Measurements from ENCODE around the gene MED16. TPM values are rescaled to one million over a fixed set of nuclear protein-coding genes. Genes with fewer than 3 reads are reported as not detected.
"Not testable (repeated sequence)": the region's sequence is repeated elsewhere in the genome, so short reads cannot be mapped to it uniquely, and the experiment has no call there.

The MED16 gene
- total RNA-seq, 1 donor from 2014 or later, result 53.5 TPM

DNA sequence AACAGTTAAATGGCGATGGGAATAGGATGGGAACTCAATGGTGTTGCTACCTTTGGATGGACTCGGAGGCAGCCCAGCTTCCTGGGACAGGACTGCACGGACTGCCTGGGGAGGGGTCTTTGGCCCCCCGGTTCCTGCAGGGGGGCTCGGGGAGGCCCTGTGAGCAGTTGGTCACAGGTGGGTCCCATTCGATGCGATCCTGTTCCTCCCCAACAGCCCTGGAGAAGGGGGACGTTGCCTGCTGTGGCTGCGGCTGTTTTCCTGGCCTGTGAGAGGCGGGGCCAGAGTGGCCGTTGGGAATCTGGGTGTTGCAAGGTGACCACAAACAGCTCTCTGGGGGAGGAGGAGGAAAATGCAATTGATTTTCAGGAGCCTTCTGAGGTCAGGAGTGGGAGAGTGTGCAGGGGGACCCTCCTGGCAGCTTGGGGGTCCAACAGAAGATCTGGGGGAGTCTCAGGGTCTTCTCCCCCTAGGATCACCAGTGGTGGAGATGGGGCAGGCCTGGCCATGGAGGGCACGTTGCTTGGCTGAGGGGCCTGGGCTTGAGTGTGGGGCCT, 69.3 kb downstream of the MED16 start:
- DNase-seq (ENCODE audit: low read depth), result no peak
- no peak overlapping the region for H3K4me3 ChIP-seq (ENCODE audit: low read depth, low read length)
- TF ChIP-seq, protein P1, sequence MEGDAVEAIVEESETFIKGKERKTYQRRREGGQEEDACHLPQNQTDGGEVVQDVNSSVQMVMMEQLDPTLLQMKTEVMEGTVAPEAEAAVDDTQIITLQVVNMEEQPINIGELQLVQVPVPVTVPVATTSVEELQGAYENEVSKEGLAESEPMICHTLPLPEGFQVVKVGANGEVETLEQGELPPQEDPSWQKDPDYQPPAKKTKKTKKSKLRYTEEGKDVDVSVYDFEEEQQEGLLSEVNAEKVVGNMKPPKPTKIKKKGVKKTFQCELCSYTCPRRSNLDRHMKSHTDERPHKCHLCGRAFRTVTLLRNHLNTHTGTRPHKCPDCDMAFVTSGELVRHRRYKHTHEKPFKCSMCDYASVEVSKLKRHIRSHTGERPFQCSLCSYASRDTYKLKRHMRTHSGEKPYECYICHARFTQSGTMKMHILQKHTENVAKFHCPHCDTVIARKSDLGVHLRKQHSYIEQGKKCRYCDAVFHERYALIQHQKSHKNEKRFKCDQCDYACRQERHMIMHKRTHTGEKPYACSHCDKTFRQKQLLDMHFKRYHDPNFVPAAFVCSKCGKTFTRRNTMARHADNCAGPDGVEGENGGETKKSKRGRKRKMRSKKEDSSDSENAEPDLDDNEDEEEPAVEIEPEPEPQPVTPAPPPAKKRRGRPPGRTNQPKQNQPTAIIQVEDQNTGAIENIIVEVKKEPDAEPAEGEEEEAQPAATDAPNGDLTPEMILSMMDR (conservative IDR thresholded peaks at IDR 0.05; ENCODE audit: low read depth, low read length), result no peak

DNA sequence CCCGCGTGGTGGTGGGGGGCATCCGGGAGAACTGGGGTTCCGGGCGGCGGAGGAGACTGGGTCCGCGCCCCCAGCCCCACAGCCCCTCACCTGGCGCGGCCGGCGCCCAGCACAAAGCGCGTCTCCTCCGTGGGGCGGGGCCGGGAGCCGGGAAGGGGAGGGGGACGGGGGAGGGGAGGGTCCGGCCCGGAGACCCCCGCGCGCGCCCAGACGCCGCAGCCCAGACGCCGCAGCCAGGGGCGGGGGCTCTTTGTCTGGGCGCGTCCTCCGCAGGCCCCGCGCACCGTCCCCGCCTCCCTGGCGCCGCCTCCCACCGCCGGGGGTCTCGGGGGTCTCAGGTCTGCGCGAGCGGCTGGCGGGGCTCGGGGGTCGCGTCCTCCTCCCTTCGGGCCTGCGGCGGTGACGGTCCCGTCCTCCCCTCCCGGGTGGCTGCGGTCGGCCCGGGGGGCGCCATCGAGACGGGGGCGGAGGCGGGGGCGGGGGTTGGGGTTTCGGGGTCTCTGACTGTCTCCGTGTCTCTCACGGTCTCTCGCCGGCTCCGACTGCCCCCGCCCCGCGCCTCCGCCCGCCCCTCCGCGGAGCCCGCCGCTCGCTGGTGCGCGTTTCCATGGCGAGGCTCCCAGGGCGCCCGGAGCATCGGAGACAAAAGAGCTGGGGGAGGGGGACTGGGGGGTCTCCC, 71.0 kb downstream of the MED16 start, which contains the start of gene PLPPR3:
PLPPR3 (minus strand) TSS at position 131 of the 679 bp plus-strand sequence. CDS start 396 bp downstream, outside the sequence.
- no peak within 1 kb of the TSS for H3K4me3 ChIP-seq (ENCODE audit: low read depth, low read length)
- TF ChIP-seq, protein P1 (conservative IDR thresholded peaks at IDR 0.05; ENCODE audit: low read depth, low read length), result no peak
- DNase-seq (ENCODE audit: low read depth), result no peak

DNA sequence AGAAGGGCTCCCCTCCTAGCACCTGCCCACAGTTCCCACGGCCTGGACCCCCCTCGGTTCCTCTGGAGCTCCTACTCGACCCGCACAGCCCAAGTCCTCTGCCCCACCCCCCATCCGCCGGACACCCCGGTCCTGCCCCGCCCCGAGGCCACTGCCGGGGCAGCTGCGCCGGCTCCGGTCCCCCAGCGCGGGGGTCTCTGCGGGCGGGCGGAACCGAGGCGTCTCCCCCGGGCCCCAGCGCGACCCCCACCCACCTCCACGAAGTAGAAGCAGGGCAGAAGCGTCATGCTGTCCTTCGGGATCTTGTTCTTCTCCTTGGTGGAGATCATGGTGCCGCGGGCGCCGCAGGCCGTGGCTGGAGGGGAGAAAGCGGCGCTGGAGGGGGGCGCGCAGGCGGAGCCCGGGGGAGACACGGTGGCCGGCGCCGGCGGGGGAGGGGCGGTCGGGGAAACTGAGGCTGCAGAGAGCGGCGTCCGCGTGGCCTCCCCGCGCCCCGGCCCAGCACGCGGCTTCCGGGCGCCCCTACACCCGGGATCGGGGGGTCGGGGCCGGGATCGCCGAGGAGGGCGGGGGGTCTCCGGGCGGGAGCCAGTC, 71.7 kb downstream of the MED16 start:
- DNase-seq (ENCODE audit: low read depth), result no peak
- H3K4me3 ChIP-seq (ENCODE audit: low read depth, low read length), result no peak overlapping the region

DNA sequence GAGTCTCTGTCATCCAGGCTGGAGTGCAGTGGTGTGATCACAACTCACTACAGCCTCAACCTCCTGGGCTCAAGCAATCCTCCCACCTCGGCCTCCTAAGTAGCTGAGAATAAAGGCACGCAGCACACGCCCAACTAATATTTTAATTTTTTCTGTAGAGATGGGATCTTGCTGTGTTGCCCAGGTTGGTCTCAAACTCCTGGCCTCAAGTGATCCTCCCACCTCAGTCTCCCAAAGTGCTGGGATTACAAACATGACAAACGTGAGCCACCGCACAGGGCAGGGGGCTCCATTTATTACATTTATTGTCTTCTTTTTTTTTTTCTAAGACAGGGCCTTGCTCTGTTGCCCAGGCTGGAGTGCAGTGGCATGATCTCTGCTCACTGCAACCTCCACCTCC, 72.8 kb downstream of the MED16 start:
- H3K4me3 ChIP-seq (ENCODE audit: low read depth, low read length); DNase-seq (ENCODE audit: low read depth): not testable (repeated sequence)

More for the DNA sequence above, 71.7 kb downstream of the MED16 start:
- TF ChIP-seq, protein P1 (conservative IDR thresholded peaks at IDR 0.05; ENCODE audit: low read depth, low read length), result no peak

Other genes with a start within 250 kb of the MED16 start
- 102 and 161 TPM in 2 replicates for gene RNF126, start 230.0 kb downstream of the MED16 start, total RNA-seq
- 199 and 483 TPM in 2 replicates for gene FSTL3, start 216.8 kb downstream of the MED16 start, total RNA-seq
- gene PRSS57, start 197.7 kb downstream of the MED16 start, total RNA-seq, result not detected in 2 replicates
- gene PALM, start 184.3 kb downstream of the MED16 start, total RNA-seq, result 3.2 and 17.1 TPM in 2 replicates
- 25.2 and 41.5 TPM in 2 replicates for gene MISP, start 142.1 kb downstream of the MED16 start, total RNA-seq
- 186 and 453 TPM in 2 replicates for gene PTBP1, start 95.7 kb downstream of the MED16 start, total RNA-seq
- 0.07 and 0.75 TPM in 2 replicates for gene PLPPR3, start 71.2 kb downstream of the MED16 start, total RNA-seq
- not detected in 2 replicates for gene AZU1, start 65.3 kb downstream of the MED16 start, total RNA-seq
- not detected in 2 replicates for gene PRTN3, start 52.2 kb downstream of the MED16 start, total RNA-seq
- gene ELANE, start 40.9 kb downstream of the MED16 start, total RNA-seq, result not detected in 2 replicates
- gene CFD, start 33.5 kb downstream of the MED16 start, total RNA-seq, result 3.2 and 5.2 TPM in 2 replicates
- gene RNU6-9, start 297 bp upstream of the MED16 start, total RNA-seq, result not detected in 2 replicates
- 49.8 and 60.0 TPM in 2 replicates for gene R3HDM4, start 20.0 kb upstream of the MED16 start, total RNA-seq
- gene KISS1R, start 24.1 kb upstream of the MED16 start, total RNA-seq, result 0.72 and 0.92 TPM in 2 replicates
- 26.6 and 37.0 TPM in 2 replicates for gene ARID3A, start 32.8 kb upstream of the MED16 start, total RNA-seq
- 71.0 and 94.4 TPM in 2 replicates for gene WDR18, start 91.2 kb upstream of the MED16 start, total RNA-seq
- gene GRIN3B, start 107.2 kb upstream of the MED16 start, total RNA-seq, result under 0.01 and 0.46 TPM in 2 replicates
- gene TMEM259, start 127.9 kb upstream of the MED16 start, total RNA-seq, result 155 and 193 TPM in 2 replicates
- gene RNU6-2, start 128.3 kb upstream of the MED16 start, total RNA-seq, result not detected in 2 replicates
- 164 and 281 TPM in 2 replicates for gene CNN2, start 133.4 kb upstream of the MED16 start, total RNA-seq
- 4.3 and 9.7 TPM in 2 replicates for gene ABCA7, start 146.9 kb upstream of the MED16 start, total RNA-seq
- gene ARHGAP45, start 174.0 kb upstream of the MED16 start, total RNA-seq, result 6.2 and 6.7 TPM in 2 replicates
- gene POLR2E, start 202.2 kb upstream of the MED16 start, total RNA-seq, result 248 and 349 TPM in 2 replicates
- 457 and 656 TPM in 2 replicates for gene GPX4, start 210.8 kb upstream of the MED16 start, total RNA-seq

Measured in epithelial cell of proximal tubule (primary cell).